GM20000 (cell line): ENCODE measurements around the gene UBE3A.

Experiments used
- DNase-seq: peaks from one replicate; pipeline ENCODE4 v3.0.0; 2012; ENCODE audit warnings: low spot score
- CTCF ChIP-seq: IDR thresholded peaks from 2 replicates; pipeline ENCODE4 v1.5.1; 2012; ENCODE audit warnings: mild to moderate bottlenecking, control low read depth; ENCODE audit errors: extremely low read depth, missing control alignments

Gene UBE3A

GRCh38 chr15:25406261-25406660 is 32.6 kb downstream of the UBE3A start:
- no peak for TF ChIP-seq CTCF
- no peak for DNase-seq

- DNase-seq: no peak
- no peak for TF ChIP-seq CTCF
Observed at GRCh38 chr15:25403771-25404170, 35.1 kb downstream of the UBE3A start.

- no peak for TF ChIP-seq CTCF
- no peak for DNase-seq
Observed at GRCh38 chr15:25402342-25402741, 36.5 kb downstream of the UBE3A start.

- no peak for TF ChIP-seq CTCF
- DNase-seq: no peak
Observed at GRCh38 chr15:25401501-25401900, 37.3 kb downstream of the UBE3A start.

GRCh38 chr15:25397100-25397499 is 41.7 kb downstream of the UBE3A start:
- no peak for DNase-seq
- TF ChIP-seq CTCF: no peak

GRCh38 chr15:25394898-25395297 is 43.9 kb downstream of the UBE3A start:
- TF ChIP-seq CTCF: no peak
- DNase-seq: no peak

- DNase-seq: no peak
- TF ChIP-seq CTCF: no peak
Observed at GRCh38 chr15:25392806-25393205, 46.0 kb downstream of the UBE3A start.
